ENCODE measurements around the gene NF1.

DNA sequence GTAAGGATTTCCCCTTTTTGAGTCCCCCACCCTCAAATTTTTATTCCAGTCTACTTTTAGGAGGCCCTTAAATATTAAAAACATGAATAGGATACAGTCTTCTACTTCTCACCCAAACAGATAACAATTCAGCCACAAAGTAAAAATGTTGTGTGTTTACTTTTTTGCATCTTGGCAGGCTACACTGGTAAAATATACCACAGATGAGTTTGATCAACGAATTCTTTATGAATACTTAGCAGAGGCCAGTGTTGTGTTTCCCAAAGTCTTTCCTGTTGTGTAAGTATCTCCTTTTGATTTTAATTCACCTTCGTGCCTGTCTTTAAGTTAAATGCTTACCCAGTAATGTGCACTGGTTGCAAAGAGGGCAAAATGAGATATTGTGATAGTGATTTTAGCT is 262.3 kb downstream of the NF1 start:
- TF ChIP-seq CTCF (IDR thresholded peaks at IDR 0.05) (no peak), POLR2A (IDR thresholded peaks at IDR 0.05) (no peak)
